Hippocampal formation (tissue), 2 donors: ENCODE measurements around the gene PCDHGC3.

Experiments
- DNase-seq, 2 donors: peaks; one replicate each; lab custom pipeline; 2025; lab: John Stamatoyannopoulos, UW

The PCDHGC3 gene

DNA sequence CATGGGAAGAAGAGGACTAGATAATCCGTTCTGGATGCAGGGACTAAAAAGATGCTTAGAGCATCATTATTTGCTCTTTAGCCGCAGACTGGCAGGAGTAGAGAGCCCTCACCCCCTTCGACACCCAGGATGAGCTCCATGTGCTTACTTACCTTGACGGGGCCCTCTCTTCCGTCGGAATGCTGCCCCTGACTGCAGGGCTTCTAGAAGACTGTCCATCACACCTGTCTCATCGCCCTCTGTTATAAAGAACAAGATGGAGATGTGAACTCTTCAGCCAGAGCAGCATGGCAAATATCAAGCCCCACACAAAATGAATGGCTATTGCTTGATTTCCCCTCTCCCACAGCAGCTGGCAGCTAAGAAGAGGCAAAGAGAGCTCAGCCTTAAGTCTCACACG, 48.2 kb downstream of the PCDHGC3 start:
- DNase-seq = no peak

GRCh38 chr5:141524604-141525597, 49.1 kb downstream of the PCDHGC3 start:
- peak; percentile 78 to 83 for DNase-seq

DNA sequence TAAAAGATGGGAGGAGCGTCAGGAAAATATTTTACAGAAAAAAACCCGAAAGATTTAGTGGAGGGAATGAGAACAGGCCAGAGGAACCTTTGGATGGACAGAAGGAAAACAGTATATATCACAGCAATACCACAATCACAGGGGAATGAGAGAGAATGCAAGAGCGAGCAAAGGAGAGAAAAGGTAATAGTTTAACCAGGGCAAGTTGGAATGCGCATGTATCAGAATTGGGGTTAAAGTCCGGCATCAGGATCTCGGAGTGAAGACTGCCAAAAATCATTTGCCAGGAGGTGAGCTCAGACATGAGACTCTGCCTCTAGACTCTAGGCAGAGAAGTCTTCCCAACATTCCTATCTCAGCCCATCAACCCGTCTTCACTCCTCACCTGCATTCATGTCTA, 49.9 kb downstream of the PCDHGC3 start:
- DNase-seq = no peak

- DNase-seq = no peak
Measured at GRCh38 chr5:141527426-141527825, 51.7 kb downstream of the PCDHGC3 start.
